GM18502 (cell line): Measurements from ENCODE around the gene CREG1.
"Not testable (repeated sequence)": the region's sequence is repeated elsewhere in the genome, so short reads cannot be mapped to it uniquely, and the experiment has no call there.

ENCODE experiments used
- ATAC-seq: cut with Tn5 transposase; IDR thresholded peaks from one replicate; pipeline ENCODE4 v1.9.1; 2021; ENCODE audit warnings: mild to moderate bottlenecking; ENCODE audit not compliant: unreplicated experiment, poor library complexity

The CREG1 gene

DNA sequence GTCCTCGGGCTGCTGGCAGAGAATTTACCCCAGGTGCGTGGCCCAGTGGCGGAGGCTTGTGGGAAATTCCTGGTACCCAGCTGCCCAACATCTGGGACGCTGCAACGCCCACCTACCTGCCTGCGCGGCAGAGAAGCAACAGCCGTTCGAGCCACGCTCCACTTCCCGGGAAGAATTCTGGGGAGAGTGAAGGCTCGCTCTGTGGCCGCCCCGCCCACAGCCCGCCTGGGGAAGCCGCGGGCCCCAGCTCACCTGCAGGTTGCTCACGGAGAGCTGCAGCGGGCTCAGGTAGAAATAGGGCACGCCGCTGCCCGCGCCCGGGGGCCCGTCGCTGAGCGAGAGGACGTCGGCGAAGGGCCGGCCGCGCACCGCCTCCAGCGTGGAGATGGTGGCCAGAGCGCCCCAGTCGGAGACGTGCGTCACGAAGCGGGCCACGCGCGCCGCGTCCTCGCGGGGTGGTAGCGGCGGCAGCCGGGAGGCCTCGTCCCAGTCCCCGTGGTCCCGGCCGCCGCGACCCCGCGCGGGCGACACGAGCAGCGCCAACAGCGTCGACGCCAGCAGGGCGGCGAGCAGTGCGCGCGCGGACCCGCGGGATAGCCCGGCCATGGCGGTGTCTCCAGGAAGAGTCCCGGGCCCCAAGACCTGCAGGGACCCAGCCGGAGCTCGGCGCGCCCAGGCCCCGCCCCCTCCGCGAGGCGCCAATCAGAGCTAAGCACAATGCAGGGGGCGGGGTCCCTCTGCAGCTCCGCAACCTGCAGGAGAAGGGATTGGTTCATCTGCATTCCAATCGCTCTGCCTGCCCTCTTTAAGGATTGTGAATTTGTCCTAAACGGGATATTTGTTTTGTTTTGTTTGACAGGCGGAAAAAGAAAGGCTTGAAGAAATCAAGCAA lies at the start of gene CREG1:
Gene CREG1 (minus strand): TSS at position 627 of the 892 bp plus-strand sequence.
- peak; percentile 99 for ATAC-seq

DNA sequence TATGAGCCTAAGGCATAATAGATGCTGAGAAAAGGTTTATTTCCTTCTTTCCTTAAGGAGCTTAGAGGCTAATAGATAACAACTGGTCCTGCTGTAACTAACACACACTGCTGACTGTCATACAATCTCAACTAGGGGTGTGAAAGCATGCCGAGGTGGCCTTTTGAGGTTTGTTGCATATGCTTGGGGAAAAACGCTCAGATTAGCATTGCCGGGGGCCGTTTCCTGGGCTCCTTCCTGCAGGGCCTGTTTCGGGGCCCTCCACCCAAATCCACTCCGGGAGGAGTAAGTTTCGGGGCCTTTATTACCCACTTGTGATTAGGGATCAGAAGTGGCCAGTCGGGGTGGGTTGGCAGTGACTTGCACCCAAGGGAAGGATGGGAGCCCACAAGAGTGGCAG lies 49.3 kb upstream of the CREG1 start:
- no peak for ATAC-seq

DNA sequence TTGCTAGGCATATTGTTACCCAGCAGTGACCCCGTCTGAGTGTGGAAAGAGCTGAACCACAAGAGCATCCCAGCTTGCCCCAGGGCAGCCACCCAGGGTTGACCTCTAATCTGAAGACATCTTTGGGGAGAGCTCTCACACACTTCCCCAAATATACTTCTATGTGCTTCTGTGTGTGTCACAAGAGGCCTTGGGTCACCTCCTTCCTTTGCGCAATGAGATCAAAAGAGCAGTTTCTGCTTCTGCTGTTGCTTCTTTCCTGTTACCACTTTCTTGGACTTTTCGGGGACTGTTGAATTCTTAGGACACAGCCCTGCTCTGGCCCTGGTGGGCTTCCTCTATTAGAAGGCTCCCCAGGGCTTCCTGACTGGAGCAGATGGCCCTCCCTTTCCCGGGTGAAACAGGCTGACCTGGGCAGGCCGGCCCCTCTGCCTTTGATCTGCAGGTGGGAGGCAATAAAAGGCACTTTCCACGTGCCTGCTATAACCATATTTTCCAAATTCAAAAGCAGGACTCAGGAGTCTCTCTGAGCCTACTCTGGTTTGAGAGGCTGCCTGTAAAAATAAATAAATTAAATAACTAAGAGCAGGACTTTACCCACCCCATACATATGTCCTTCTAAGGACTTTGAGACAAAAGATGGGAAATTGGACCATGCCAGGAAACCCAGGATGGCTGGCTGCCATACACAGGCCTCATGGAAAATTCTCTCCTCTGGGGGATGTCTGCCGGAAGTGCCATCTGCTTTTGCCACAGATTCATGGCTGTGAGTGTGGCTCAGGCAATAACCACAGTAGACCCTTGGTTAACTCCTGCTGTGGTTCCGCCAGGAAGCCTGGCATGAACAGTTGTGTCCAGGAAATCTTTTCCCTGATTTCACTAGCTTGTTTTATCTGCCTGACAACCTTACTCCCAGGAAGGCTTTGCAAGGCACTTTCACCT lies 48.2 kb upstream of the CREG1 start:
- peak; percentile 56 for ATAC-seq

DNA sequence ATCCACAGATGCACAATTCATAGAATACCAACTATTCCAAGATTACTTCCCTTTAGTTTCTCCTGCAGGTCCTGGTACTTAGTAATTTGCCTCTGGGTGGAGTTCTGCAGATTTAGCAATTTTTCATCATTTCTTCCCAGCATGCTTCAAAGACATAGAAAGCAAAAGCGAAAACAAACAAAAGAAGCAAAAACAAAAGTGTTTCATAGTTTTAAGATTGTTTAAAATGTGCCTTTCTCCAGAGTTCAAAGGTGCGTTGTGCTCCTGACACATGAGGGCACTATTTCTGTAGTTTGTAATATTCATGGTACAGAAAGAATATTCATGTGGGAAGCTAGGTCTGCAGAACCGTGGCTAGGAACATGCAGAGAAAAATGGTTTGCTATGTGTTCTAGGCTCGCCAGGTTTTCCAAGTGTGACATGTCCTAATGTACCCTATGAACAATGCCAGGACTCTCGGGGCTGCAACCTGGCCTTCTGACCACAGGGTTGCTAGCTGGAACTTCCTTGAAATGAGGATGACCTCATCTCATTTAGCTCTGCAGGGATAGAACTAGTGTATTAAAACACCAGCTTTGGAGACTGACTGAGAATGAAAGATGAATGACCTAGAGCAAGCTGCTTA lies 46.5 kb upstream of the CREG1 start:
- peak; percentile 70 for ATAC-seq

DNA sequence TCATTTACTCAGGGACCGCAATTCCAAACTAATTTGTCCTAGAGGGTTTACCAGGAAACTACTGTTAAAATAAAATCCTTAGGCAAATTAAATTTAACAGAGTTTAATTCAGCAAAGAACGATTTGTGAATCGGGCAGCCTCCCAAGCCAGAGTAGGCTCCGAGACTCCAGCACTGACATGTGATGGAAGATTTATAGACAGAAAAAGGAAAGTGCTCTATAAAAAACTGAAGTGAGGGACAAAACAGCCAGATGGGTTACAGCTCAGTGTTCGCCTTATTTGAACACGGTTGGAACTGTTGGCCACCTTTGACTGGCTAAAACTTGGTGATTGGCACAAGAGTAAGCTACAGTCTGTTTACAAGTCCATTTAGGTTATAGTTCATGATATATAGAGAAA lies 41.3 kb upstream of the CREG1 start:
- ATAC-seq, result no peak

DNA sequence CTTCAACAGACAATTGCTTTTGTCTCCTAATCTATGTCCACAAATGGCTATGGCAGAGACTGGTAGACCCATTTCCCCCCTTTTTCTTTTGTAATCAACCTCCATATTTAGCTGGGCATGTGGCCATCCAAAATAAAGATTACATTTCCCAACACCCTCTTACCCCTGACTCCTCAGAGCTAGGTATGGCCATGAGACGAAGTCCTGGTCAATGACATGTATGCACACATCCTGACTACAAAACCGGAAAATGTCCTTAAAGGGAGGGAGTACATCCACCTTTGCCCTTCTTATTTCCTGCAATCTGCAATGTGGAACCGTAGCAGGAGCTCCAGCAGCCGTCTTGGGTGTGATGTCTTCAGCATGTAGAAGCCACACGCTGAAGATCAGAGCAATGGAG lies 40.3 kb upstream of the CREG1 start:
- no peak for ATAC-seq

DNA sequence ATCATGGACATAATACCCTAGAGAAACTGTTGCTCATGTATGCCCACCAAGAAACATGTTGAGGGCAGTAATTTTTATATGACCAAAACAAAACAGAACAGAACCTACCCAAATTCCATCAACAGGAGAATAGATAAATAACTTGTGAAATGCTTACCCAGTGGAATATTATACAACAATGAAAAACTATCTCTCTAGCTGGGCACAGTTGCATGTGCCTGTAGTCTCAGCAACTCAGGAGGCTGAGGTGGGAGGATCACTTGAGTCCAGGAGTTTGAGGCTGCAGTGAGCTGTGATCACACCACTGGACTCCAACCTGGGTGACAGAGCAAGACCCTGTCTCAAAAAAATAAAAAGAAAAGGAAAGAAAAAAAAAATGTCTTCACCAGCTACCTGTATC lies 38.9 kb upstream of the CREG1 start:
- ATAC-seq, result no peak

DNA sequence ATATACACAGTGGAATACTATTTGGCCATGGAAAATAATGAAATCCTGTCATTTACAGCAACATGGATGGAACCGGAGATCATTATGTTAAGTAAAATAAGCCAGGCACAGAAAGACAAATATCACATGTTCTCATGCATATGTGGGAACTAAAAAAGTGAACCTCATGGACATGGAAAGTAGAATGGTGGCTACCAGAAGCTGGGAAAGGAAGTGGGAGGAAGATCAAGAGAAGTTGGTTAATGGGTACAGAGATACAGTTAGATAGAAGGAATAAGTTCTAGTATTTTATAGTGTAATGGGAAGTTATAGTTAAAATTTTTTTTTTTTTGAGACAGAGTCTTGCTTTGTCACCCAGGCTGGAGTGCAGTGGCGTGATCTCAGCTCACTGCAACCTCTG lies 34.8 kb upstream of the CREG1 start:
- no peak for ATAC-seq

DNA sequence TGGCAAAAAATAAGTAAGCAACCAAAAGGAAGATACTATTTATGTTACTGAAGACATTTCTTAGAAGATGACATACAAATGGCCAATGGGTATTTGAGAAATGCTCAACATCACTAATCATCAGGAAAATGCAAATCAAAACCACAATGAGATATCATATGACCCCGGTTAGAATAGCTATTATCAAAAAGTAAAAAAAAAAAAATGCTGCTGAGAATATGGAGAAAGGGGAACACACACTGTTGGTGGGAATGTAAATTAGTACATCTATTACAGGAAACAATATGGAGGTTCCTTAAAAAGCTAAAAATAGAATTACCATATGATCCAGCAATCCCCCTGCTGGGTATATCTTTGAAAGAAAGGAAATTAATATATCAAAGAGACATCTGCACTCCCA lies 34.3 kb upstream of the CREG1 start:
- no peak for ATAC-seq

DNA sequence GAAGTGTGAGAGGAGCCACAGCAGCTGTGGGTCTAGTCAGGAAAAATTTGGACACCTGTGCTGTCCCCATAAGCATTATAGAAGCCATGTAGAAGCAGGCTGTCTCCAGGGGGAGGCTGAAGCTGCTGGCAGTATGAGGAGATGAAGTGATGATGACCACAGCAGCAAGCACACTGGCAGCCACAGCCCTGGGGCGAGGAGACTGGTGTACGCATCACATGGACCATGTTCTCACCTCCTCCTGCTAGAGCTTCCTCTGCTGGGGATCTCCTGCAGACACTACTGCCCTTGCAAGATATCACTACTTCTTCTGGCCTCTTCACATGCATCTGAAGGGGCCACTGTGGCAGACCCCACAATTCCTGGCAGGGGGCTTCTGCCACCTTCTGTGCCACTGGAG lies 33.8 kb upstream of the CREG1 start:
- no peak for ATAC-seq

DNA sequence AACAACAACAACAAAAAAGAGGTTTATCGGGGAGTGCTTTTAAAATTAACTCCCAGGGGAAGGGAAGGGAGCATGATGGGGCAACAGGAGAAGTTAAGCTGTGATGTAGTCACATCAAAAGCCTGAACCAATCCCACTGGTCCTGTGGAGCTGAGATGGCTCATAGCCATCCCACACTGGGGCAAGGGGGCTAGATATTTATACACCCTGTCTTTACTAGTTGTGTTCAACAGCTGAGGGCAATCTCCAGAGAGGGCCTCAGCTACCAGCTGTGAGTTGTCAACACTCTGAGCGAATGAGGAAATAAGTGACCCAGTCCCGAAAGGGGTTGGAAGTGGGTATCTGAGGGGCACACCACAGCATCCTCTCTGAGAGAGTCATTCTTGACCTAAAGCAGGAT lies 31.0 kb upstream of the CREG1 start:
- ATAC-seq, result no peak

DNA sequence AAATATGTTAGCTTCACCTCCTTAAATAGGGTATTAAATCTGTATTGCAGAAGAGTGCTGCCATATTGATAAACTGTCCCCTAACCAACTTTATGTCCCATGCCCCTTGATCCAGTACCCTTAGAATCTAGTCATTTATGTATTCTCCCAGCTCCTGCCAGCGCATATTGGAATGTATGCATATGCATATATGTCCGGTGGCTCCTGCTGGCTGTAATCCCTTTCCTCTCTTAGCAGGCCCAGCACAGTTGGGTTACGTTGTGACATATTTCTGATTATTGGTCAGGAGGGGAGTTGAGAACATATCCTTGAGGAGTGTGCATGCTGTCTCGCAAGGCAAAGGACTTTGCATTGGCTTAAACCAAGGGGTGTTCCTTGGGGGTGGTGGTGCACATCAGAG lies 29.2 kb upstream of the CREG1 start:
- ATAC-seq, result no peak

DNA sequence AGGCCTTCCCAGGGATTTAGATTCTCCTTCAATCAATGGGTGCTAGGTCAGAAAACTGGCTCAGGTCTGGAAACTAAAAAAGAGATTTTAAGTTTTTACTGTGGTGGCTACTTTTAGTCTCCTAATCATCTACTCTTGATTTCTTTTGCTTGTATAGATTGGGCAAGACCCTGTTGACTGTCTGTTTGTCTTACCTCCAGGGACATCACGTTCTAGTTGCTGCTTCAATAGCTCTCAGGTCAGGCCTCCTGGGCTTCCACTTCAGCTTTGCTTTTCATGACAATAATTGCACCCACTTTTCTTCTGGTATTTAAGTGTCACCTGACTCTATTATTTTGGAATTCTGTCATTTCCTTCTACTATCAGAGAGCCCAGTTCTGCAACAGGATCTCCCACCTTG lies 28.5 kb upstream of the CREG1 start:
- ATAC-seq, result no peak

DNA sequence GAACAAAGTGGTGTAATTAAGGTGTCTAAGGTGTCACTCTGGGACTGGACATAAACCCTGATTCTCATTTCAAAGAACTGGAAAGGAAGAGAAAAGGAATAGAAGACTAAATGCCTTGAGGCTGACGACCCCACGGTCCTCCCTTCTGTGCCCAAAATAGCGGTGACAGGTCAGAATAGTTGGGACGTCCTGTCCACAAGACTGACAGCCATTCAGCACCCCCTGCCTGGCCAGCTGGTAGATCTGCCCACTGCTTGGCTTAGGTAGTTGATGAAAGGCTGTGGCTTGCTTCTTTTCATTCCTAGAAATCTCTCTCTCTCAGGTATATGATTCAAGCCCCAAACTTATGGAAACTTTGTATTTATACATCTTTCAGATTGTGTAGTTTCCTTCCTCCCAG lies 26.4 kb upstream of the CREG1 start:
- no peak for ATAC-seq

DNA sequence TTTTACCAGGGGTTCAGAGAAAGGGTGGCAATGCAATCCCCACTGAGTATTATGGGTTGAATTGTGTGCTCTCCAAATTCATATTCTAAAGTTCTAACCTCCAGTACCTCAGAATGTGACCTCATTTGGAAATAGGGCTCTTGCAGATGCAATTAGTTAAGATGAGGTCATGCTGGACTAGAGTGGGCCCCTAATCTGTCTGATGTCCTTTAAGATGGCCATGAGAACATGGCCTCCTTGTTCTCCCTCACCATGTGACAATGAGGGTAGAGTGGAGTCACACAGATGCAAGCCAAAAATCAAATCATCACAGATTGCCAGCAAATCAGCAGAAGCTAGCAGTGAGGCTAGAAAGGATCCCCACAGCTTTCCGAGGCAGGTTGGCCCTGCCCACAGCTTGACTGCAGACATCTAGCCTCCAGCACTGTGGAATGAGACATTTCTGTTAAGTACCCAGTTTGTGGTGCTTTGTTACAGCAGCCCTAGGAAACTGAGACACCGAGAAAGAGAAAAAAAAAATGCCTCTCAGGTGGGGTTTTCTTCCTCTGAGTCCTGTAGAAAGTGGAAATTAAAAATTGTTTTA lies 25.5 kb upstream of the CREG1 start:
- no peak for ATAC-seq

DNA sequence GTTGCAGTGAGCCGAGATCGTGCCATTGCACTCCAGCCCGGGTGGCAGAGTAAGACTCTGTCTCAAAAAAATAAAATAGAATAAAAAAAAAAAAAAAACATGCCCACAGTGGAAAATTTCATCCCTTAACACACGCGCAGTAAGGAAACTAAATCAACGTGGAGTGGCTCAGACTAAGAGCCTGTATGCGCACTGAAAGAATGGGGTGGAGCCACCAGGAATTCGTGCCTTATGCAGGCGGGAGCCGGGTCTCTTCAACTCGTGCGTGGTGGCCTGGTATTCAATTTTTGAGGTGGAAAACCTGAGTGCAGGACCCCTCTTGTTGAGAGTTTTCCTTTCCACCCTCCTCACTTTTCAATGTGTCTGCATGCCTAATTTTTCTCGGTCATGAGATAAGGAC lies 22.1 kb upstream of the CREG1 start:
- no peak for ATAC-seq

DNA sequence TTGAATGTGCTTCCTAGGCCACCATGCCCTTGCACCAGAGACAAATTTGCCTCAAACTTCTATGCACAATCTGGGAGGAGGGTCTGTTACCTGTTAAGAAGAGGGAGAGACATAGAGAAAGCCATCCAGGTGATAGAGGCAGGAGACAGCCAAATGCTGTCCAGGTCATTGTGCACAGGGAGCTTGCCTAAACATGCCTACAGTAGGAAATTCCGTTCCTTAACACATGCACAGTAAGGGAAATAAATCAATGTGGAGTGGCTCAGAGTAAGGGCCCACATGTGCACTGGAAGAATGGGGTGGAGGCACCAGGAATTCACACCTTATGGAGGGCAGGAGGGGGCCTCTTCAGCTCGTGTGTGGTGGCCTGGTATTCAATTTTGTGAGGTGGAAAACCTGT lies 19.5 kb upstream of the CREG1 start:
- no peak for ATAC-seq

DNA sequence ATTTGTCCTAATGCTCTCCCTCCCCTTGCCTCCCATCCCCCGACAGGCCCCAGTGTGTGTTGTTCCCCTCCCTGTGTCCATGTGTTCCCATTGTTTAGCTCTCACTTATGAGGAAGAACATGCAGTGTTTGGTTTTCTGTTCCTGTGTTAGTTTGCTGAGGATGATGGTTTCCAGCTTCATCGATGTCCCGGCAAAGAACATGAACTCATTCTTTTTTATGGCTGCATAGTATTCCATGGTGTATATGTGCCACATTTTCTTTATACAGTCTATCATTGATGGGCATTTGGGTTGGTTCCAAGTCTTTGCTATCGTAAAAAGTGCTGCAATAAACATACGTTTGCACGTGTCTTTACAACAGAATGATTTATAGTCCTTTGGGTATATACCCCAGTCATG lies 17.1 kb upstream of the CREG1 start:
- not testable (repeated sequence) for ATAC-seq

DNA sequence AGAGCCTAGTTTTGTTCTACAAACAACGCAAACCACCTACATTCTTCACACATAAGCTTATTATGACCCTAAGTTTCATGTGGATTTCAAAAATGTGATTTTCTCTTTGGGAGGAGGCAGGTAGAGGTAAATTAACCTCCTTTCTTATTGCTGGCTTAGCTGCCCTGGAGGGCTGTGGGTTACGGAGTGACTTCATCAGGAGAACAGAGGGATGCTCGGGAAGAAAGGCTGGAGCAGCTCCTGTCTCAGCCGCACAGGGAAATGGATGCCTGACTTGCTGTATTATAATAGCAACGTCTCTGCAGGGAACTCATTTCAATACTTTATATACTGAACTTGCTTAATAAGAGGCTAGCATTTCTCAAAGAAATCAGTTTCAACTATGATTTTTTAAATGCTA lies 14.1 kb upstream of the CREG1 start:
- ATAC-seq, result no peak

DNA sequence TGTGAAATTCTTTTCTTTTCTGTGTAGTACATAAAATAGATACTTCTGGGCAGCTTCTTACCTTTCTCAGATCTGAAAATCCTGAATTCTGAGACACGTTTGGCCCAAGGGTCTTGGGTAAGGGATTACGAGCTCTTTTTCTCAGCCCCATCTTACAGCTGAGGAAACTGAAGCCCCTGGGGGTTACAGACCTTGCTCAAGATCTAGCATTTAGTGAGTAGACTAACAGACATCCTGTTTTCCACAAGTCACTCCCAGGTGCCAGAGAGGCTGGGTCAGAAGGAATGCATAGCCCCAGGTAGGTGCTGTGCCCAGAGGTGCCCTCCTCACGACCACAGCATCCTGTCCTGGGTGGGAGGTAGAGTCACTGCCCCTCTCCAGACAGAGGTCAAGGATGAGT lies 13.2 kb upstream of the CREG1 start:
- ATAC-seq, result no peak

DNA sequence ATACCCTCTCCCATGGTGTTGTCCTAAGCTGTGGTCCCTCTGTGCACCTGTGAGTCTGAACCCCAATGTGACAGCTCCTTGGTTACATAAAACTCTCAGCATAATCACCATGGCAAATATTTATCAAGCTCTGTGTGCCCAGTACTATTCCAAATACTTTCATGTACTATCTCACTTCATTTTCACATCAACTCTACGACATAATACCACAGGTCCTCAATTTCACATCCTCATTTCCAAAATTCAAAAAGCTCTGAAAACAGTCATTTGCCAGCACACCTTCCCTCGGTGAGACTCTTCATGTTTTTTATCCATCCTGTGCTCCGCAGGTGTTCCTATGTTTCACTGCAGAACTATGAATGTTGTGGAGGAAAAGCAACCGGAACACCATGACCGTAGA lies 12.4 kb upstream of the CREG1 start:
- no peak for ATAC-seq
